Activated T-helper 1 cell treated with anti-CD3 and anti-CD28 coated beads, Interleukin-12 subunit alpha, Interleukin-12 subunit beta, Interleukin-2, Interleukin-4 antibody, amounts not matched to agents 30 ng/mL and 10 ng/mL and 1 ng/mL, durations not matched to agents 14 hours and 24 hours and 36 hours (primary cell): ENCODE measurements around the gene LYSMD4. TPM values are rescaled to one million over a fixed set of nuclear protein-coding genes. Genes with fewer than 3 reads are reported as not detected.
"Not testable (repeated sequence)": the region's sequence is repeated elsewhere in the genome, so short reads cannot be mapped to it uniquely, and the experiment has no call there.

Experiments used
- DNase-seq: peaks from one replicate; pipeline ENCODE4 v3.0.0; 2021; ENCODE audit warnings: low spot score
- H3K27ac Mint-ChIP-seq: one replicate; pipeline ENCODE4 v1.8.0; 2021; ENCODE audit warnings: mild to moderate bottlenecking, mixed read lengths
- H3K27me3 Mint-ChIP-seq: one replicate; pipeline ENCODE4 v1.8.0; 2022; ENCODE audit warnings: mild to moderate bottlenecking, moderate library complexity, mixed read lengths; ENCODE audit not compliant: insufficient read depth
- H3K36me3 Mint-ChIP-seq: one replicate; pipeline ENCODE4 v1.8.0; 2021; ENCODE audit warnings: low read depth, mixed read lengths
- H3K4me1 Mint-ChIP-seq: one replicate; pipeline ENCODE4 v1.8.0; 2021; ENCODE audit warnings: low read depth, mixed read lengths
- H3K4me3 Mint-ChIP-seq: one replicate; pipeline ENCODE4 v1.8.0; 2021; ENCODE audit warnings: mild to moderate bottlenecking, moderate library complexity, mixed read lengths
- H3K9me3 Mint-ChIP-seq: one replicate; pipeline ENCODE4 v1.8.0; 2021; ENCODE audit warnings: mixed read lengths
- intact Hi-C: fragments of 100-400 bp; cut with micrococcal nuclease; formaldehyde crosslinking; loops from one replicate; pipeline ENCODE4 v1.15.1; 2024
- total RNA-seq: library from RNA; stranded (reverse); gene quantifications from 2 replicates; pipeline ENCODE4 v1.2.3, GENCODE V29; 2022

The LYSMD4 gene
- total RNA-seq: 10.1 and 10.3 TPM in 2 replicates

DNA sequence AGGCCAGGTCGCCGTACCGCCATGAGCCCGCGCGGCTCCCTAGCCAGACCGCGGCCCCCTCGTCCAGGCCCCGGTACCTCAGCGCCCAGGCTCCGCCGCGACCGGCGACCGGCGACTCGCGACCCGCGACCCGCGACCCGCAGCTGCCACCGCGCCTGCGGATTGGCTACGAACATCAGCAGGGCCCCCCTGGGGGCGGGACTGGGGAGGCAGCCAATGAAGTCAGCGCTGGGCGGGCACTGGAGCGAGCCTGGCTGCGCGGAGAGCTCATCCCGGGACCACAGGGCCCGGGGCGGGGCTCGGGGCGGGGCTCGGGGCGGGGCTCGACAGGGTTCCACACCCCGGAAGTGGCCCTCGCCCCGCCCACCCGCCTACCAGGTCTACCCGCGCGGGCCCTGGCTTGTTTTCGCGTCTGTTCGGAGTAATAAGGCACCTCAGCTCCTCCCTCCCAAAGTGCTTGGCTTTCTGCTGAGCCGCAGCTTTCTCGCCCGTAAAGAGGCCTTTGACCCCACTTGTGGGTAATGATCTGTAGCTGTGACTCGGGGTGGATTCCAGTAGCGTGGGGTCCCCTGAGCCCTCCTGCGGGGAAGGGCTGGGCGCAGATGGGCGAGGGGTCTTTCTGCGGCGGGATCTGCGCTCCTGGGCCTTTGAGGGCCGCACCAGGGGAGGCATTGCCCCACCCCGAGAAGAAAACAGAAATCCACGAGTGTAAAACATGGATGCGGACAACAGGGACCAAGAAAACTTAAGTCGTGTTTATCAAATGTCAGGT is at the start of gene LYSMD4:
Gene LYSMD4, minus strand, starts transcription at position 170 of the 772 bp plus-strand sequence. CDS start 1,438 bp downstream, outside the sequence.
- intact Hi-C loops: loop anchor here (1.0 to 2.0 kb wide), 6 partner anchors 13 to 869 kb away; partner anchors contain the start of genes ASB7, LINS1, LRRC28 and MEF2A
- Mint-ChIP-seq H3K4me3 (peak within 1 kb of the TSS; percentile 86), H3K9me3 (no peaks in the 10 kb centered on the region), H3K4me1 (peaks cover 34% of the 10 kb centered on the region), H3K27me3 (no peaks in the 10 kb centered on the region), H3K27ac (peak within 1 kb of the TSS; percentile 88), H3K36me3 (peaks cover 16% of the 10 kb centered on the region)
- DNase-seq: peak; percentile 97

DNA sequence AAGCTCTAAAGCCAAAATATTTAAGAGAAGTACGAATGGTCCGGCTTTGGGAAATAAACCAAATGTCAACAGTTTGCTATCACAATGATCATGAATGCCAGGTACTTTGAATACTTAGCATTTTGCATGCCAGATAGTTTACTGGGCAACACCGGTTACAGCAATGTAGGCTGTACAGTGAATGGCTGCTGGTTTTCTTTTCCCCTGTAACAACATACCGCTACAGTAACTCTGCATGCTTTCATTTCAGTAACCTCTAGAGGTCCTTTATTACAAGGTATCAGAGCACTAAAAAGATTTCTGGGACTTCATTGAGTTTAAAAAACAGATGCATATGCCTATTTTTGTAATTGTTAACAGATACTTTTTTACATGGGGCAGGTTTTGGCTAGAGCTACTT is 48.8 kb upstream of the LYSMD4 start:
- intact Hi-C loops, H3K4me1 Mint-ChIP-seq, H3K36me3 Mint-ChIP-seq, H3K9me3 Mint-ChIP-seq, H3K27ac Mint-ChIP-seq, H3K4me3 Mint-ChIP-seq, DNase-seq: not testable (repeated sequence)
- peaks cover 12% of the 10 kb centered on the region for H3K27me3 Mint-ChIP-seq

DNA sequence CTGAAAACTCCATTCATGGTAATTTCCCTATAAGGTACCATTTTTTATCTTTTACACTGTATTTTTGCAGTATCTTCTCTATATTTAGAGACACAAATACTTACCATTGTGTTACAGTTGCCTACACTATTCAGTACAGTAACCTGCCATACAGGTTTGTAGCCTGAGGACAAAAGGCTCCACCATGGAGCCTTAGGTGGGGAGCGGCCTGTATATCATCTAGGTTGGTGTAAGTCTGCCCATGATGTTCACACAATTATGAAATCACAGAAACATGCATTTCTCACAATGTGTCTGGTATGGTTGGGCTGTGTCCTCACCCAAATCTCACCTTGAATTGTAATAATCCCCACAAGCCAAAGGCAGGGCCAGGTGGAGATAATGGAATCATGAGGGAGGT is 43.9 kb upstream of the LYSMD4 start:
- H3K36me3 Mint-ChIP-seq: no peaks in the 10 kb centered on the region
- no peak overlapping the region for H3K27ac Mint-ChIP-seq

DNA sequence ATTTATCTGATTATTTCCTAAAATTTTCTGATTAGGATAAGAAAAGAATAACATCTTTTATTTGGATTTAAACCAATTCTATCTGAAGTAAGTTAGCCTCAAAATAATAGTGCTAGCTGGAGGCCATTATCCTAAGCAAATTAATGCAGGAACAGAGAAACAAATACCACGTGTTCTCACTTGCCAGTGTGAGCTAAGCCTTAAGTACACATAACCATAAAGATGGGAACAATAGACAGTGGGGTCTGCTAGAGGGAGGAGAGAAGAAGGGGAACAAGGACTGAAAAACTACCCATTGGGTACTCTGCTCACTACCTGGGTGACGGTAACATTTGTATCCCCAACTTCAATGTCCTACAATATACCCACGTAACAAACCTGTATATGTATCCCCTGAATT is 31.3 kb upstream of the LYSMD4 start:
- Mint-ChIP-seq H3K36me3 (no peaks in the 10 kb centered on the region), H3K4me1 (no peaks in the 10 kb centered on the region), H3K27ac (no peak overlapping the region), H3K9me3 (no peaks in the 10 kb centered on the region), H3K27me3 (peaks cover 7% of the 10 kb centered on the region), H3K4me3 (no peak overlapping the region)
- no peak for DNase-seq
- intact Hi-C loops: no loop called here

More for the DNA sequence above, 43.9 kb upstream of the LYSMD4 start:
- intact Hi-C loops: no loop called here
- no peaks in the 10 kb centered on the region for H3K4me1 Mint-ChIP-seq
- DNase-seq: no peak
- peaks cover 4% of the 10 kb centered on the region for H3K27me3 Mint-ChIP-seq
- peaks cover 8% of the 10 kb centered on the region for H3K9me3 Mint-ChIP-seq
- no peak overlapping the region for H3K4me3 Mint-ChIP-seq

DNA sequence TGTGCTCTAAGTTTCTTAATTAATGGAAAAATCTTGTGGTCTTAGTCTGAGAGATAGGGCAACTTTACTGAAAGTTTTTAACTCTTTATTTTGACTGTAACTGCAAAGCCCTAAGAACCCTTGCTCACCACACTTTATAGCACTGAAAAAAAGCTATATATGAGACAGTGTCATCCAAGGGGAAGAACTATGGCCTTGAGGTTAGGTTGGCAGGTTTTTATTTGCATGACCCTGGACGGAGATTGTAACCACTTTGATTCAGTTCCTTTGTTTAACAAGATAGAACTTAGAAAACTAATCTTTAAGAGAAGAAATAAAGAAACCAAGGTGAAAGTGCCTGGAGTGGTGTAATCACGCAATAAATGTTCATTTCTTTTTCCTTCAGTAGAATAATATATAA is 30.6 kb upstream of the LYSMD4 start:
- no peak for DNase-seq
- H3K4me1 Mint-ChIP-seq: no peaks in the 10 kb centered on the region
- H3K36me3 Mint-ChIP-seq: no peaks in the 10 kb centered on the region
- H3K4me3 Mint-ChIP-seq: no peak overlapping the region
- H3K27me3 Mint-ChIP-seq: peaks cover 11% of the 10 kb centered on the region
- intact Hi-C loops: no loop called here
- no peaks in the 10 kb centered on the region for H3K9me3 Mint-ChIP-seq
- no peak overlapping the region for H3K27ac Mint-ChIP-seq

DNA sequence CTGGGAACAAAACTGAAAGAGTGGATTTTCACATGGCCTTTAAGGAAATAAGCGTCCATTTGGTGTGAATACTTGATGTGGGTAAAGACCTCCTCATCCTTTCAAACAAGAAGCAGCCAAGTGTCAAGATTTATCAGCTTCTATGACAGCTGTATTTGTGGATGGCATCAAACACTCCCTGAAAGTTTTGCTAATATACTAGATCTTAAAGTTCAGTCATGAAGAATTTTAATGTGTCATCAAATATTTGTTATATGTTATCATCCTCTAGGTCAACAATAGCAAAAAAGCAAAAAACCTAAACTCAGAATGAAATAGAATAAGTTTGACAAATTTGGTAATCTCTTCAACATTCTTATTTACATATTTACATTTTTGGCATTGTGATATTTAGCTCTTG is 29.1 kb upstream of the LYSMD4 start:
- no peaks in the 10 kb centered on the region for H3K9me3 Mint-ChIP-seq
- DNase-seq: no peak
- peaks cover 16% of the 10 kb centered on the region for H3K27me3 Mint-ChIP-seq
- H3K36me3 Mint-ChIP-seq: no peaks in the 10 kb centered on the region
- H3K4me1 Mint-ChIP-seq: no peaks in the 10 kb centered on the region
- intact Hi-C loops: no loop called here
- no peak overlapping the region for H3K27ac Mint-ChIP-seq
- H3K4me3 Mint-ChIP-seq: no peak overlapping the region

DNA sequence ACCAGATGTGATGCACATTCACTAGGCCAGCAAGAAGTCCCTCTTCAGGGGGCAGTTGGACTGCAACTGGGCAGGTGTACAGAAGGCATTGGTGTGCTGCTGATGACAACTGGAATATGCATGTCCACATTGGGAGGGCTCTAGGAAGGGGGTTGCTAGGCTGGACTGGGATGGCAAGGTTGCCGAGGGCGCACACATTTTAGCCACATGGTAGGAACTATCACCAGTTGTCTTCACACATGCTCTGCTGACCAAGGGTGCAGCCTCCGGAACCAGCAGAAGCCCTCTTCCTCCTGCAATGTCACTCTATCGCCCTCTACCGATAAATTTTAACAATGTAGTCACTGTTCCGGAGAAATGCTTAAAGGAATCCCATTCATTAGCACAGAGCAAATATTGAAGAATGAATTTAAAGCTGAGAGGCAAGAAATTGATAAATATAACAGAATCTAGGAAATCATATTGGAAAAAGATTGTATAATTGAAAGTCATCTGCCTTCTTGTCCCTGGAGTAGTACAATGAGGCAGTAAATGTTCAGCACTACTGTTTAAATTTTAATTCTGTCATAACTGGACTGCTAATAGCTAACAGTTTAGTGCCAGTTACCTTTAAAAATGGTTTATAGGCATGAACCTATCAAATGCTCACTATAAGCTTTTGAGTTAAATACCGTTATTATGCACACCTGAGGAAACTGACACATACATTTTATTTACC is 22.6 kb upstream of the LYSMD4 start:
- no peak overlapping the region for H3K27ac Mint-ChIP-seq
- H3K36me3 Mint-ChIP-seq: no peaks in the 10 kb centered on the region
- intact Hi-C loops: loop anchor here (1.0 to 10.0 kb wide), 5 partner anchors 52 to 651 kb away; partner anchors contain the start of gene SYNM

DNA sequence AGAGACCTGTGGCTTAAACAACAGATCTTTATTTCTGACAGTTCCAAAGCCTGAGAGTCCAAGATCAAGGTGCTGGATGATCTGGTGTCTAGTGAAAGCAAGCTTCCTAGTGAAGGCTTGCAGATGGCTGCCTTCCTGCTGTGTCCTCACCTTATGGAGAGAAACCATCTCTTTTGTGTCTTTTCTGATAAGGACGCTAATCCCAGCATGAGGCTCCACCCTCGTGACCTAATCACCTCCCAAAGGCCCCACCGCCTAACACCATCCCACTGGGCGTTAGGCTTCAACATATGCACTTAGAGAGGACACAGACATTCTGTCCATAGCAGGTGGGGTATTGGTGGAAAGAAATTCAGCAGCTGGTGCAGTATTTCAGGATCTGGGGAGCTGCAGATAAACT is 19.8 kb upstream of the LYSMD4 start:
- H3K4me3 Mint-ChIP-seq: no peak overlapping the region
- H3K36me3 Mint-ChIP-seq: no peaks in the 10 kb centered on the region
- peaks cover 4% of the 10 kb centered on the region for H3K27me3 Mint-ChIP-seq
- no peaks in the 10 kb centered on the region for H3K9me3 Mint-ChIP-seq
- DNase-seq: no peak
- intact Hi-C loops: loop anchor here (10.0 kb wide), 1 partner anchor 648 kb away; the partner anchor contains the start of gene SYNM
- H3K4me1 Mint-ChIP-seq: peaks cover 8% of the 10 kb centered on the region
- no peak overlapping the region for H3K27ac Mint-ChIP-seq

More for the DNA sequence above, 22.6 kb upstream of the LYSMD4 start:
- Mint-ChIP-seq H3K4me1 (peaks cover 8% of the 10 kb centered on the region), H3K27me3 (peaks cover 14% of the 10 kb centered on the region), H3K4me3 (no peak overlapping the region), H3K9me3 (no peaks in the 10 kb centered on the region)
- peak; percentile 31 for DNase-seq

DNA sequence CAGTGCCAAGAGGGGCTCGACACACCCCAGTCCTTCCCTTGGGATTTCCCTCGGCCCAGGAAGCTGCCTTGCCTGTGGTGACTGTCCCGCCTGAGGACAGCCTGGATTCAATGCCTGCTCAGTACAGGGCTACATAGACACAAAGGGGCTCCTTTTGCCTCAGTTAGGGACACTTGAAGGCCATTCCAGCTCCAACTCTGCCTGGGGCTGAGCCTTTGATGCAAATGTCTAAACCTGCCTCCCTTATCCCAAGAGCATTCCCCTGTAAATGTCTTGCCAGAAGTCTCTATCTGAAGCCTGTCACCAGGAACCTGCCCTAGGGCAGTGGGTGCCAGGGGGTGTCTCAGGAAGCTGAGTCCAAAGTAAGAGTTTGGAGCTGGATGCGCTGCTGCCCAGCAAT is 19.3 kb upstream of the LYSMD4 start:
- intact Hi-C loops: loop anchor here (10.0 kb wide), 1 partner anchor 648 kb away; the partner anchor contains the start of gene SYNM
- H3K27ac Mint-ChIP-seq: no peak overlapping the region
- no peak overlapping the region for H3K4me3 Mint-ChIP-seq
- no peaks in the 10 kb centered on the region for H3K9me3 Mint-ChIP-seq
- peaks cover 3% of the 10 kb centered on the region for H3K27me3 Mint-ChIP-seq
- H3K36me3 Mint-ChIP-seq: no peaks in the 10 kb centered on the region
- no peak for DNase-seq
- H3K4me1 Mint-ChIP-seq: peaks cover 8% of the 10 kb centered on the region

DNA sequence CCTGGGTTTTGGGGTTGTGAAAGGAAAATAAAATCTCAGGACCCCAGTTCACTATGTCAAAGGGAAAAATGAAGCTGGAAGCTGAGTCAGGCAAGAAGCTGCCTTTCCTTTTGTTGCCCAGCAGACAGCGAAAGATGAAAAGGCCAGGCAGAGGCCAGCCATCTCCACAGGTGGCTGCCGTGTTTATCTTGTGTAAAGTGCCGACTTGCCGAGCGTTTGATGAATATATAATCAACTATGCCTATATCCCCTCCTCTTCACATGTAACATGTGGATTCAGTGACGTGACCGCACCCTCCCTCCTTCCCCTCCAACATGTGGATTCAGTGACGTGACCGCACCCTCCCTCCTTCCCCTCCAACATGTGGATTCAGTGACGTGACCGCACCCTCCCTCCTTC is 17.1 kb upstream of the LYSMD4 start:
- DNase-seq, H3K4me1 Mint-ChIP-seq, H3K27me3 Mint-ChIP-seq, H3K4me3 Mint-ChIP-seq, H3K27ac Mint-ChIP-seq, H3K36me3 Mint-ChIP-seq, H3K9me3 Mint-ChIP-seq: not testable (repeated sequence)
- intact Hi-C loops: loop anchor here (10.0 kb wide), 1 partner anchor 646 kb away; the partner anchor contains the start of gene SYNM

DNA sequence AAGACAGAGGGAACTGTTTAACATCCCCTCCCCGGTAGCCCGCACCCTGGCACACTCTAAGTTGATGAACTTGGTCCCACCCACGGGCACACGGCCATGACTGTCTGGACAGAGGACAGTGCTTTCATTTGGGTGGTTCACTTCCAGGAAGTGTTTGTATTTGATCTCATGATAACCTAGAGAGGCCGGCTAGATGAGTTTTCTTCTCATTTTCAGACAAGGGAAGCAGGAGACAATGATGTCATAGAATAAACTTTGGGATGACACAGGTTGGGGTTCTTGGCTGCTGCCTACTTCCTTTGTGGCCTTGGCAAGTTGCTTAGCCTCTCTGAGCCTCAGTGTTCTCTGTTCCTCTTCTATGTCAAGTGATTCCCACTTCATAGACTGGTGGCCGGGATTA is 16.1 kb upstream of the LYSMD4 start:
- Mint-ChIP-seq H3K27ac (no peak overlapping the region), H3K36me3 (no peaks in the 10 kb centered on the region), H3K4me3 (no peak overlapping the region), H3K4me1 (no peaks in the 10 kb centered on the region), H3K27me3 (no peaks in the 10 kb centered on the region), H3K9me3 (no peaks in the 10 kb centered on the region)
- DNase-seq: no peak
- intact Hi-C loops: no loop called here

DNA sequence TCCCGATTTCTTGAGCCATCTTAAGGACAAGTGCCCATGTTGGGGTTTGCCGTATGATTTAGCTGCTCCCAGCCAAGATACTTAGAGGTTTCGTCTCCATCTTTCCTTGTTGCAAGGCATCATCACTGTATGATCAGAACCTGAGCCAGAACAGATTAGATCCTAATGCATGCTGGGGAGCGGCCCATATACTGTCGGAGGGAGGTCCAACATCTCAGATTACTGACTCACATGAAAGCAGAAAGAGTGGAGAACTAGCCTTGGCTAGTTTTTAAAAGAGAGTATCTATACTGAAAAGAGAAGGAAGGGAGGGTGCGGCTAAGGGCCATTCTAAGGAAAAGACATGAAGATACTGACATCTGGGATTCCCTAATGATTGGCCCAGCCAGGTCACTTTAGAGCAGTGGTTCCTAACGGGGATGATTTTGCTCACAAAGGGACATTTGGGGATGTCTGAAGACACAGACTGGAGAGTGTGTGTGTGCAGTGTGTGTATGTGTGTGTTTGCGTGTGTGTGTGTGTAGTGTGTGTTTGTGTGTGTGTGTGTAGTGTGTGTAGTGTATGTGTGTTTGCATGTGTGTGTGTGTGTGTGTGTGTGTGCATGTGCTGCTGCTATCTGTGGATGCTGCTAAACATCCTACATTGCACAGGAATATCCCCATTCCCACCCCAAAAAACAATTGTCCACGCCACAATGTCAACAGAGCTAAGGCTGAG is 12.3 kb upstream of the LYSMD4 start:
- no peak for DNase-seq
- Mint-ChIP-seq H3K36me3 (no peaks in the 10 kb centered on the region), H3K4me3 (no peak overlapping the region), H3K9me3 (no peaks in the 10 kb centered on the region), H3K27me3 (no peaks in the 10 kb centered on the region), H3K4me1 (no peaks in the 10 kb centered on the region), H3K27ac (no peak overlapping the region)
- intact Hi-C loops: no loop called here
